ENCODE data around the gene PIAS4. TPM values are rescaled to one million over a fixed set of nuclear protein-coding genes. Genes with fewer than 3 reads are reported as not detected.

Gene PIAS4
- total and polyA plus RNA-seq, 2 of the 13 experiments (the other 11 are each of a cell fraction or from before 2014, with no cell fraction given) = 9.0 to 20.1 TPM

DNA sequence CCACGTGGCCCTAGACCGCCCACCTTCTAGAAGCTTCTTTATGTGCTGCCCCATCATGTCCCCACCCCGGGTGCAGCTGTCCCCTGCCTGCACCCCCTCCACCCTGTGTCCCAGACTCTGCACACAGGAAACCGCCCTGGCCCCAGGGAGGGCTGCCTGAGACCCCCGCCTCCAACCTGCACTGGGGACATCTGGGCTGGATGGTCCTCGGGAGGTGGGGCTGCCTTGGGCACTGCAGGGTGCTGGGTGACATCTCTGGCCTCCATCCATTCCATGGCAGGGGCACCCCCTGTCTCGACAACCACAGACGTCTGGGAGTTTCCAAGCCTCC lies 77.0 kb downstream of the PIAS4 start:
- no TSS peak for BruUV-seq (replicated peaks)
- Histone ChIP-seq H3K27me3 (ENCODE audit: control insufficient read depth in 1 of 2, insufficient read depth in 2 of 2, low read length in 2 of 2) (no peaks in the 10 kb centered on the region), H3K4me3 (replicated peaks in 1 of 3; ENCODE audit: insufficient read depth in 1 of 3, low read depth in 2 of 3, low read length in 3 of 3) (no peak overlapping the region), H3K9ac (ENCODE audit: insufficient read depth, low read depth, low read length) (peak overlapping the region; percentile 39; the same call in 1 of the 2 replicates), H3K4me2 (ENCODE audit: low read depth, low read length) (peak overlapping the region; percentile 58), H3K79me2 (ENCODE audit: insufficient read depth, low read length) (no peaks in the 10 kb centered on the region), H3K9me3 (ENCODE audit: low read length) (no peaks in the 10 kb centered on the region), H4K20me1 (ENCODE audit: insufficient read depth, low read length) (no peaks in the 10 kb centered on the region), H3K36me3 (replicated peaks in 1 of 2; ENCODE audit: control insufficient read depth in 1 of 2, insufficient read depth in 2 of 2, low read length in 2 of 2) (no peaks in the 10 kb centered on the region; a peak in 2 of 5 replicates), H3K27ac (ENCODE audit: extremely low read length, insufficient read depth, low read length) (no peak overlapping the region), H3K4me1 (ENCODE audit: insufficient read depth, low read length) (peaks cover 47% of the 10 kb centered on the region), H2AFZ (ENCODE audit: low read length) (no peak overlapping the region)
- TF ChIP-seq, protein P1, sequence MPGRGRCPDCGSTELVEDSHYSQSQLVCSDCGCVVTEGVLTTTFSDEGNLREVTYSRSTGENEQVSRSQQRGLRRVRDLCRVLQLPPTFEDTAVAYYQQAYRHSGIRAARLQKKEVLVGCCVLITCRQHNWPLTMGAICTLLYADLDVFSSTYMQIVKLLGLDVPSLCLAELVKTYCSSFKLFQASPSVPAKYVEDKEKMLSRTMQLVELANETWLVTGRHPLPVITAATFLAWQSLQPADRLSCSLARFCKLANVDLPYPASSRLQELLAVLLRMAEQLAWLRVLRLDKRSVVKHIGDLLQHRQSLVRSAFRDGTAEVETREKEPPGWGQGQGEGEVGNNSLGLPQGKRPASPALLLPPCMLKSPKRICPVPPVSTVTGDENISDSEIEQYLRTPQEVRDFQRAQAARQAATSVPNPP (CRISPR knock-in tag; IDR thresholded peaks at IDR 0.05) = no peak
- TF ChIP-seq, protein P2, sequence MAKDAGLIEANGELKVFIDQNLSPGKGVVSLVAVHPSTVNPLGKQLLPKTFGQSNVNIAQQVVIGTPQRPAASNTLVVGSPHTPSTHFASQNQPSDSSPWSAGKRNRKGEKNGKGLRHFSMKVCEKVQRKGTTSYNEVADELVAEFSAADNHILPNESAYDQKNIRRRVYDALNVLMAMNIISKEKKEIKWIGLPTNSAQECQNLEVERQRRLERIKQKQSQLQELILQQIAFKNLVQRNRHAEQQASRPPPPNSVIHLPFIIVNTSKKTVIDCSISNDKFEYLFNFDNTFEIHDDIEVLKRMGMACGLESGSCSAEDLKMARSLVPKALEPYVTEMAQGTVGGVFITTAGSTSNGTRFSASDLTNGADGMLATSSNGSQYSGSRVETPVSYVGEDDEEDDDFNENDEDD (CRISPR knock-in tag; IDR thresholded peaks at IDR 0.05; ENCODE audit: borderline replicate concordance) = peak; percentile 22; the same call in 1 of the 2 replicates
- TF ChIP-seq SOX6 (IDR thresholded peaks at IDR 0.05) (no peak), SOX6 (CRISPR knock-in tag; IDR thresholded peaks at IDR 0.05) (no peak), NRL (CRISPR knock-in tag; IDR thresholded peaks at IDR 0.05; ENCODE audit: borderline replicate concordance) (no peak), SNRNP70 (IDR thresholded peaks at IDR 0.05; ENCODE audit: low read depth, low read length) (no peak)
- TF ChIP-seq, protein P3, sequence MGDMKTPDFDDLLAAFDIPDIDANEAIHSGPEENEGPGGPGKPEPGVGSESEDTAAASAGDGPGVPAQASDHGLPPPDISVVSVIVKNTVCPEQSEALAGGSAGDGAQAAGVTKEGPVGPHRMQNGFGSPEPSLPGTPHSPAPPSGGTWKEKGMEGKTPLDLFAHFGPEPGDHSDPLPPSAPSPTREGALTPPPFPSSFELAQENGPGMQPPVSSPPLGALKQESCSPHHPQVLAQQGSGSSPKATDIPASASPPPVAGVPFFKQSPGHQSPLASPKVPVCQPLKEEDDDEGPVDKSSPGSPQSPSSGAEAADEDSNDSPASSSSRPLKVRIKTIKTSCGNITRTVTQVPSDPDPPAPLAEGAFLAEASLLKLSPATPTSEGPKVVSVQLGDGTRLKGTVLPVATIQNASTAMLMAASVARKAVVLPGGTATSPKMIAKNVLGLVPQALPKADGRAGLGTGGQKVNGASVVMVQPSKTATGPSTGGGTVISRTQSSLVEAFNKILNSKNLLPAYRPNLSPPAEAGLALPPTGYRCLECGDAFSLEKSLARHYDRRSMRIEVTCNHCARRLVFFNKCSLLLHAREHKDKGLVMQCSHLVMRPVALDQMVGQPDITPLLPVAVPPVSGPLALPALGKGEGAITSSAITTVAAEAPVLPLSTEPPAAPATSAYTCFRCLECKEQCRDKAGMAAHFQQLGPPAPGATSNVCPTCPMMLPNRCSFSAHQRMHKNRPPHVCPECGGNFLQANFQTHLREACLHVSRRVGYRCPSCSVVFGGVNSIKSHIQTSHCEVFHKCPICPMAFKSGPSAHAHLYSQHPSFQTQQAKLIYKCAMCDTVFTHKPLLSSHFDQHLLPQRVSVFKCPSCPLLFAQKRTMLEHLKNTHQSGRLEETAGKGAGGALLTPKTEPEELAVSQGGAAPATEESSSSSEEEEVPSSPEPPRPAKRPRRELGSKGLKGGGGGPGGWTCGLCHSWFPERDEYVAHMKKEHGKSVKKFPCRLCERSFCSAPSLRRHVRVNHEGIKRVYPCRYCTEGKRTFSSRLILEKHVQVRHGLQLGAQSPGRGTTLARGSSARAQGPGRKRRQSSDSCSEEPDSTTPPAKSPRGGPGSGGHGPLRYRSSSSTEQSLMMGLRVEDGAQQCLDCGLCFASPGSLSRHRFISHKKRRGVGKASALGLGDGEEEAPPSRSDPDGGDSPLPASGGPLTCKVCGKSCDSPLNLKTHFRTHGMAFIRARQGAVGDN (CRISPR knock-in tag; IDR thresholded peaks at IDR 0.05) = peak; percentile 81
- 20% methylated on average over 1 of the region's 8 CpGs for WGBS (ENCODE audit: low lambda C conversion rate)
- DNase-seq (ENCODE audit: low spot score) = no peak
- CTCF ChIA-PET (ENCODE audit: low intra/inter-chr PET ratio, low total read pairs) = no interaction called here
- POLR2A ChIA-PET = interaction anchor here (1.3 kb wide), 1 partner anchor 26 kb away, joined by 5 read pairs; no protein-coding TSS in a partner anchor
- no peak for FAIRE-seq
- in situ Hi-C loops (cut with HindIII; ENCODE audit: extremely low pct_ligation_motif_present, low pct_unique_long_range_greater_than_20kb) = no loop called here
- intact Hi-C loops (cut with micrococcal nuclease; ENCODE audit: unreplicated experiment) = no loop called here
- ATAC-seq = no peak; the same call in 2 of the 3 replicates

Data from HepG2 (cell line).